PC-9 (cell line): ENCODE measurements around the gene EVPLL. TPM values are rescaled to one million over a fixed set of nuclear protein-coding genes. Genes with fewer than 3 reads are reported as not detected.
A peak's percentile ranks its signal among the peaks of the same experiment; 100 is the strongest.
"Not testable (repeated sequence)": the region's sequence is repeated elsewhere in the genome, so short reads cannot be mapped to it uniquely, and the experiment has no call there.

Experiments used
- BruUV-seq: library from RNA; stranded (reverse); fragments of 400-500 nt; replicated peaks from 2 replicates; lab custom pipeline; 2021; lab: Mats Ljungman, UMichigan
- CTCF ChIA-PET: fragments of 300-600 bp; sonication (Branson Sonifier 250); formaldehyde crosslinking; loops from one replicate; lab custom pipeline; 2022; ENCODE audit warnings: antibody characterized with exemption; lab: Charles Lee
- POLR2A ChIA-PET: fragments of 300-600 bp; sonication (Branson Sonifier 250); formaldehyde crosslinking; loops from one replicate; lab custom pipeline; 2022; ENCODE audit warnings: antibody characterized with exemption; ENCODE audit not compliant: unreplicated experiment; lab: Charles Lee
- DNase-seq, 2 experiments: peaks; one replicate each; pipeline versions ENCODE4 v3.0.0 to v3.0.0-alpha.2; 2015 to 2022; ENCODE audit warnings: mixed read lengths in 1 of 2
- H2AFZ ChIP-seq: fragments of 200-600 bp; sonication (generic); 2 replicates; pipeline ENCODE4 v1.8.1; 2017; ENCODE audit warnings: antibody characterized with exemption
- H3F3A ChIP-seq: fragments of 200-600 bp; sonication (generic); 2 replicates; pipeline ENCODE4 v1.8.1; 2017; ENCODE audit warnings: antibody characterized with exemption, mild to moderate bottlenecking, low read depth; ENCODE audit not compliant: insufficient read depth
- H3K27ac ChIP-seq: fragments of 200-600 bp; sonication (generic); 2 replicates; pipeline ENCODE4 v1.6.1; 2016; ENCODE audit warnings: mixed run types
- H3K27me3 ChIP-seq: fragments of 200-600 bp; sonication (generic); 2 replicates; pipeline ENCODE4 v1.6.1; 2016; ENCODE audit warnings: low read depth, mixed run types; ENCODE audit not compliant: insufficient read depth
- H3K36me3 ChIP-seq: fragments of 200-600 bp; sonication (generic); 2 replicates; pipeline ENCODE4 v1.6.1; 2016; ENCODE audit warnings: low read depth, mixed run types
- H3K4me1 ChIP-seq: fragments of 200-600 bp; sonication (generic); replicated peaks from 2 replicates; pipeline ENCODE4 v1.6.1; 2016; ENCODE audit warnings: mixed run types; ENCODE audit not compliant: insufficient read depth
- H3K4me2 ChIP-seq: fragments of 200-600 bp; sonication (generic); 2 replicates; pipeline ENCODE4 v1.6.1; 2017; ENCODE audit warnings: mixed run types
- H3K4me3 ChIP-seq: fragments of 200-600 bp; sonication (generic); 2 replicates; pipeline ENCODE4 v1.6.1; 2016; ENCODE audit warnings: mixed run types
- H3K79me2 ChIP-seq: fragments of 200-600 bp; sonication (generic); 2 replicates; pipeline ENCODE4 v1.6.1; 2017; ENCODE audit warnings: low read depth, mixed run types
- H3K9me2 ChIP-seq: fragments of 200-600 bp; sonication (generic); 2 replicates; pipeline ENCODE4 v1.8.1; 2017; ENCODE audit warnings: mild to moderate bottlenecking; ENCODE audit not compliant: insufficient read depth
- H3K9me3 ChIP-seq: fragments of 200-600 bp; sonication (generic); 2 replicates; pipeline ENCODE4 v1.8.1; 2016; ENCODE audit warnings: low read depth; ENCODE audit not compliant: insufficient read depth
- H4K20me1 ChIP-seq: fragments of 200-600 bp; sonication (generic); 2 replicates; pipeline ENCODE4 v1.8.1; 2017; ENCODE audit not compliant: insufficient read depth
- intact Hi-C: fragments of 100-400 bp; cut with micrococcal nuclease; formaldehyde crosslinking; loops from one replicate; pipeline ENCODE4 v1.10.0; 2022; ENCODE audit not compliant: unreplicated experiment
- total RNA-seq: library from RNA; stranded (reverse); gene quantifications from 2 replicates; pipeline ENCODE4 v1.2.3, GENCODE V29; 2021

The EVPLL gene
- total RNA-seq, 1 experiment from 2014 or later = 5.7 TPM

- H3K27ac ChIP-seq, H3K4me3 ChIP-seq, POLR2A ChIA-PET, intact Hi-C loops, BruUV-seq, H3F3A ChIP-seq, DNase-seq, H3K9me2 ChIP-seq, H3K9me3 ChIP-seq, H3K27me3 ChIP-seq, H2AFZ ChIP-seq, H3K4me1 ChIP-seq, H3K79me2 ChIP-seq, H4K20me1 ChIP-seq, H3K36me3 ChIP-seq, H3K4me2 ChIP-seq, CTCF ChIA-PET: not testable (repeated sequence)
Observed at GRCh38 chr17:18401872-18402590, 24.5 kb downstream of the EVPLL start.

GRCh38 chr17:18403166-18403565, 25.6 kb downstream of the EVPLL start:
- BruUV-seq, H3K9me3 ChIP-seq, intact Hi-C loops, H3K27ac ChIP-seq, H3K4me2 ChIP-seq, CTCF ChIA-PET, H3K79me2 ChIP-seq, H3F3A ChIP-seq, H3K27me3 ChIP-seq, H4K20me1 ChIP-seq, DNase-seq, H3K36me3 ChIP-seq, H3K4me1 ChIP-seq, H2AFZ ChIP-seq, POLR2A ChIA-PET, H3K9me2 ChIP-seq, H3K4me3 ChIP-seq: not testable (repeated sequence)

GRCh38 chr17:18403604-18404003, 26.0 kb downstream of the EVPLL start:
- DNase-seq, H2AFZ ChIP-seq, POLR2A ChIA-PET, H3K9me2 ChIP-seq, H3K79me2 ChIP-seq, H3F3A ChIP-seq, H4K20me1 ChIP-seq, H3K9me3 ChIP-seq, H3K4me1 ChIP-seq, H3K36me3 ChIP-seq, BruUV-seq, H3K4me3 ChIP-seq, H3K4me2 ChIP-seq, H3K27ac ChIP-seq, intact Hi-C loops, CTCF ChIA-PET, H3K27me3 ChIP-seq: not testable (repeated sequence)

- H2AFZ ChIP-seq, H3F3A ChIP-seq, H3K4me2 ChIP-seq, H3K9me2 ChIP-seq, H3K9me3 ChIP-seq, CTCF ChIA-PET, H3K79me2 ChIP-seq, BruUV-seq, H4K20me1 ChIP-seq, DNase-seq, H3K4me1 ChIP-seq, H3K4me3 ChIP-seq, H3K36me3 ChIP-seq, H3K27me3 ChIP-seq, intact Hi-C loops, POLR2A ChIA-PET, H3K27ac ChIP-seq: not testable (repeated sequence)
Observed at GRCh38 chr17:18408906-18409305, 31.3 kb downstream of the EVPLL start.

GRCh38 chr17:18409321-18409720, 31.7 kb downstream of the EVPLL start:
- BruUV-seq, H3F3A ChIP-seq, H4K20me1 ChIP-seq, H3K27me3 ChIP-seq, H2AFZ ChIP-seq, CTCF ChIA-PET, H3K36me3 ChIP-seq, intact Hi-C loops, POLR2A ChIA-PET, H3K9me3 ChIP-seq, H3K4me2 ChIP-seq, H3K27ac ChIP-seq, H3K4me1 ChIP-seq, DNase-seq, H3K4me3 ChIP-seq, H3K9me2 ChIP-seq, H3K79me2 ChIP-seq: not testable (repeated sequence)

- CTCF ChIA-PET, BruUV-seq, H3K36me3 ChIP-seq, H3K4me2 ChIP-seq, intact Hi-C loops, H3K27me3 ChIP-seq, DNase-seq, H3K9me2 ChIP-seq, H2AFZ ChIP-seq, H3K27ac ChIP-seq, H3K9me3 ChIP-seq, H3F3A ChIP-seq, H3K4me3 ChIP-seq, H3K79me2 ChIP-seq, H3K4me1 ChIP-seq, POLR2A ChIA-PET, H4K20me1 ChIP-seq: not testable (repeated sequence)
Observed at GRCh38 chr17:18410736-18411135, 33.2 kb downstream of the EVPLL start.

GRCh38 chr17:18411377-18411864, 33.8 kb downstream of the EVPLL start:
- H3K4me2 ChIP-seq = peak overlapping the region; percentile 47
- H3K9me2 ChIP-seq, H3K36me3 ChIP-seq, H4K20me1 ChIP-seq, H3K27me3 ChIP-seq, H3F3A ChIP-seq, CTCF ChIA-PET, H3K27ac ChIP-seq, BruUV-seq, H3K4me1 ChIP-seq, H2AFZ ChIP-seq, POLR2A ChIA-PET, H3K4me3 ChIP-seq, intact Hi-C loops, H3K9me3 ChIP-seq, H3K79me2 ChIP-seq: not testable (repeated sequence)
- DNase-seq = peak in 1 of 2 experiments; percentile 20
